BLaER1 treated with 17β-estradiol and CSF1 and Interleukin-3, amounts not matched to agents 10 nM and 100 nM (cell line): Measurements from ENCODE around the gene LEMD2.
A peak's percentile ranks its signal among the peaks of the same experiment; 100 is the strongest.

Experiments used
- H3K27ac ChIP-seq, 11 experiments: shearing (Covaris generic); formaldehyde crosslinking; 2 replicates each; pipeline ENCODE4 v1.8.1; 2022
- H3K27me3 ChIP-seq, 11 experiments: shearing (Covaris generic); formaldehyde crosslinking; 2 replicates each; pipeline ENCODE4 v1.8.1; 2022
- H3K36me3 ChIP-seq, 11 experiments: shearing (Covaris generic); formaldehyde crosslinking; 2 replicates each; pipeline ENCODE4 v1.8.1; 2022
- H3K4me1 ChIP-seq, 10 experiments: shearing (Covaris generic); formaldehyde crosslinking; 2 replicates each; pipeline ENCODE4 v1.8.1; 2022
- H3K4me2 ChIP-seq, 11 experiments: shearing (Covaris generic); formaldehyde crosslinking; 2 replicates each; pipeline ENCODE4 v1.8.1; 2022
- H3K4me3 ChIP-seq, 10 experiments: shearing (Covaris generic); formaldehyde crosslinking; 2 replicates each; pipeline ENCODE4 v1.8.1; 2022
- H3K9ac ChIP-seq, 11 experiments: shearing (Covaris generic); formaldehyde crosslinking; 2 replicates each; pipeline ENCODE4 v1.8.1; 2022
- H3K9me3 ChIP-seq, 11 experiments: shearing (Covaris generic); formaldehyde crosslinking; replicated peaks in 1 of 11; 2 replicates each; pipeline ENCODE4 v1.8.1; 2022
- H4K20me1 ChIP-seq, 11 experiments: shearing (Covaris generic); formaldehyde crosslinking; 2 replicates each; pipeline ENCODE4 v1.8.1; 2022
- Cebpa-rat ChIP-seq, 11 experiments: shearing (Covaris generic); IDR thresholded peaks; 2 replicates each; pipeline ENCODE4 v1.8.1; 2022

Gene LEMD2

GRCh38 chr6:33740204-33740608 is 48.7 kb downstream of the LEMD2 start:
- no peak overlapping the region for H3K9ac ChIP-seq
- H3K4me2 ChIP-seq, result peak overlapping the region in 3 of 11 experiments; percentile 5 to 27 (median 10); a peak in 3 of 22 replicates

DNA sequence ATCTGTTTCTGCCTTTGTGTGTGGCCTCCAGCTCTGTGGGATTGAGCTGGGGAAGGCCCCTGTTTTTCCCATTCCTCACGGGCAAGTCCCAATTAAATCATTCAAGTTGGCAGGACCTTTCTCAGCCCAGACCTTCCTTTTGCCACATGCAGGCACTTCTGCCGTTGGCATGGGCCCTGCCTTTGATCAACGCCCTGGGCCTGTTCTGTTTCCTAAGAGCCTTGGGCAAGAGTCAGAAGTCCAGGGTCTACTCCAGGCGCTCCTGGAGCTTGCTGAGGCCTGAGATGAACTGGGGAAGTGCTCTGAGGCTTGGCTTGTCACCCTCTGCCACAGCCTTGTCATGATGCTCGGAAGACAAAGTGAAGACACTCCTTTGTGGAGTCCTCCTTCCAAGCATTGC is 49.4 kb downstream of the LEMD2 start:
- Histone ChIP-seq H3K4me3 (no peak overlapping the region), H3K4me1 (peaks cover 0 to 12% (median 8%) of the 10 kb centered on the region in 10 experiments; a peak in 10 of 20 replicates), H4K20me1 (peaks cover 0 to 16% (median 0%) of the 10 kb centered on the region in 11 experiments; a peak in 1 of 22 replicates), H3K4me2 (peak overlapping the region in 2 of 11 experiments; percentile 10 to 27; a peak in 2 of 22 replicates), H3K36me3 (no peaks in the 10 kb centered on the region), H3K27ac (no peak overlapping the region), H3K27me3 (no peaks in the 10 kb centered on the region), H3K9me3 (no peaks in the 10 kb centered on the region), H3K9ac (0 out of 22 replicates have a peak overlapping the region, but pooled peaks of 1 of the 11 experiments have one; percentile 6)
- no peak for TF ChIP-seq Cebpa-rat (IDR thresholded peaks at IDR 0.05)

More at GRCh38 chr6:33740204-33740608, 48.7 kb downstream of the LEMD2 start:
- peaks cover 0 to 12% (median 6%) of the 10 kb centered on the region in 10 experiments; a peak in 13 of 20 replicates for H3K4me1 ChIP-seq
- H3K27ac ChIP-seq, result no peak overlapping the region
- no peaks in the 10 kb centered on the region for H3K36me3 ChIP-seq
- peaks cover 0 to 16% (median 0%) of the 10 kb centered on the region in 11 experiments; a peak in 1 of 22 replicates for H4K20me1 ChIP-seq
- H3K4me3 ChIP-seq, result no peak overlapping the region
- no peak for TF ChIP-seq Cebpa-rat (IDR thresholded peaks at IDR 0.05)
- no peaks in the 10 kb centered on the region for H3K9me3 ChIP-seq
- no peaks in the 10 kb centered on the region for H3K27me3 ChIP-seq

GRCh38 chr6:33738879-33739278 is 50.1 kb downstream of the LEMD2 start:
- Histone ChIP-seq H3K9me3 (no peaks in the 10 kb centered on the region), H3K4me2 (no peak overlapping the region), H3K9ac (0 out of 22 replicates have a peak overlapping the region, but pooled peaks of 1 of the 11 experiments have one; percentile 6), H3K4me1 (peaks cover 0 to 14% (median 9%) of the 10 kb centered on the region in 10 experiments; a peak in 10 of 20 replicates), H3K27ac (no peak overlapping the region), H4K20me1 (peaks cover 0 to 13% (median 0%) of the 10 kb centered on the region in 11 experiments; a peak in 1 of 22 replicates), H3K36me3 (no peaks in the 10 kb centered on the region), H3K27me3 (no peaks in the 10 kb centered on the region), H3K4me3 (no peak overlapping the region)
- no peak for TF ChIP-seq Cebpa-rat (IDR thresholded peaks at IDR 0.05)

DNA sequence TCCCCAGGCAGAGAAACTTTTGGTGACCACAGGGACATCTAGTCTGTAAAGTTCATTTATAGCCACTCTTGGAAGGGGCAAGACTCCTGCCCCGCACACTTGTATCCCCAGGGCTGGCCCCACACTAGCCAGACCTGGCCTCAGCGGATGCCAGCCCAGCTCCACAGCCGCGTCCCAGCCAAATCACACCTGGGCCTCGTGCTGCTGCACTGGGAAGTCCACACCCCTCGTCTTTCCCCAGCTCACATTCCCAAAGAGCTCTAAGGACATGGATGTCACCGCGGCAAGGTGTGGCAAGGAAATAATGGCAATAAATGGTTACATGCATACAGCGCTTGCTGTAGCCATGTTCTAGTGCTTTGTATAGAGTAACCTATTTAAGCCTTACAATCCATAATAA is 50.8 kb downstream of the LEMD2 start:
- Histone ChIP-seq H3K9ac (no peak overlapping the region), H3K36me3 (no peaks in the 10 kb centered on the region), H3K27me3 (no peaks in the 10 kb centered on the region), H3K4me1 (peaks cover 0 to 14% (median 9%) of the 10 kb centered on the region in 10 experiments; a peak in 10 of 20 replicates), H3K4me3 (no peak overlapping the region), H3K4me2 (no peak overlapping the region), H3K9me3 (no peaks in the 10 kb centered on the region), H4K20me1 (peaks cover 0 to 11% (median 0%) of the 10 kb centered on the region in 11 experiments; a peak in 1 of 22 replicates), H3K27ac (no peak overlapping the region)
- TF ChIP-seq Cebpa-rat (IDR thresholded peaks at IDR 0.05), result no peak

GRCh38 chr6:33737267-33738026 is 51.5 kb downstream of the LEMD2 start:
- peaks cover 0 to 19% (median 9%) of the 10 kb centered on the region in 10 experiments; a peak in 10 of 20 replicates for H3K4me1 ChIP-seq
- H3K36me3 ChIP-seq, result no peaks in the 10 kb centered on the region
- no peak for TF ChIP-seq Cebpa-rat (IDR thresholded peaks at IDR 0.05)
- H3K9ac ChIP-seq, result no peak overlapping the region; a peak in 1 of 22 replicates
- no peak overlapping the region for H3K27ac ChIP-seq
- H3K27me3 ChIP-seq, result no peaks in the 10 kb centered on the region
- H3K4me2 ChIP-seq, result no peak overlapping the region
- H3K9me3 ChIP-seq, result no peaks in the 10 kb centered on the region
- H3K4me3 ChIP-seq, result no peak overlapping the region
- H4K20me1 ChIP-seq, result peaks cover 0 to 11% (median 0%) of the 10 kb centered on the region in 11 experiments; a peak in 1 of 22 replicates

GRCh38 chr6:33735216-33735615 is 53.7 kb downstream of the LEMD2 start:
- peak overlapping the region in 7 of 11 experiments; percentile 1 to 40 (median 18); a peak in 7 of 22 replicates for H3K4me2 ChIP-seq
- peaks cover 0 to 8% (median 0%) of the 10 kb centered on the region in 11 experiments; a peak in 1 of 22 replicates for H4K20me1 ChIP-seq
- peaks cover 0 to 24% (median 16%) of the 10 kb centered on the region in 10 experiments; a peak in 11 of 20 replicates for H3K4me1 ChIP-seq
- no peak overlapping the region for H3K27ac ChIP-seq
- no peak overlapping the region for H3K9ac ChIP-seq
- H3K36me3 ChIP-seq, result no peaks in the 10 kb centered on the region
- H3K4me3 ChIP-seq, result no peak overlapping the region
- no peak for TF ChIP-seq Cebpa-rat (IDR thresholded peaks at IDR 0.05)
- H3K27me3 ChIP-seq, result no peaks in the 10 kb centered on the region
- H3K9me3 ChIP-seq, result no peaks in the 10 kb centered on the region

- Histone ChIP-seq H3K27ac (no peak overlapping the region), H3K27me3 (no peaks in the 10 kb centered on the region)
These were observed 55.3 kb downstream of the LEMD2 start for GRCh38 chr6:33733709-33734007.

GRCh38 chr6:33732817-33733708 is 55.9 kb downstream of the LEMD2 start:
- Histone ChIP-seq H3K9me3 (no peaks in the 10 kb centered on the region), H3K4me3 (no peak overlapping the region), H3K4me1 (peaks cover 0 to 46% (median 31%) of the 10 kb centered on the region in 10 experiments; a peak in 16 of 20 replicates), H3K4me2 (no peak overlapping the region), H3K27me3 (no peaks in the 10 kb centered on the region), H3K27ac (no peak overlapping the region), H4K20me1 (no peaks in the 10 kb centered on the region; a peak in 1 of 22 replicates), H3K36me3 (no peaks in the 10 kb centered on the region), H3K9ac (peak overlapping the region in 3 of 11 experiments; percentile 8 to 24 (median 16); a peak in 2 of 22 replicates)
- no peak for TF ChIP-seq Cebpa-rat (IDR thresholded peaks at IDR 0.05)

More at GRCh38 chr6:33733709-33734007, 55.3 kb downstream of the LEMD2 start:
- no peak for TF ChIP-seq Cebpa-rat (IDR thresholded peaks at IDR 0.05)
- H3K4me3 ChIP-seq, result no peak overlapping the region
- peaks cover 0 to 40% (median 25%) of the 10 kb centered on the region in 10 experiments; a peak in 15 of 20 replicates for H3K4me1 ChIP-seq
- no peaks in the 10 kb centered on the region; a peak in 1 of 22 replicates for H4K20me1 ChIP-seq
- H3K9me3 ChIP-seq, result no peaks in the 10 kb centered on the region
- no peaks in the 10 kb centered on the region for H3K36me3 ChIP-seq
- H3K9ac ChIP-seq, result no peak overlapping the region
- no peak overlapping the region for H3K4me2 ChIP-seq
